Measurements from ENCODE around the gene RWDD3.

The RWDD3 gene

DNA sequence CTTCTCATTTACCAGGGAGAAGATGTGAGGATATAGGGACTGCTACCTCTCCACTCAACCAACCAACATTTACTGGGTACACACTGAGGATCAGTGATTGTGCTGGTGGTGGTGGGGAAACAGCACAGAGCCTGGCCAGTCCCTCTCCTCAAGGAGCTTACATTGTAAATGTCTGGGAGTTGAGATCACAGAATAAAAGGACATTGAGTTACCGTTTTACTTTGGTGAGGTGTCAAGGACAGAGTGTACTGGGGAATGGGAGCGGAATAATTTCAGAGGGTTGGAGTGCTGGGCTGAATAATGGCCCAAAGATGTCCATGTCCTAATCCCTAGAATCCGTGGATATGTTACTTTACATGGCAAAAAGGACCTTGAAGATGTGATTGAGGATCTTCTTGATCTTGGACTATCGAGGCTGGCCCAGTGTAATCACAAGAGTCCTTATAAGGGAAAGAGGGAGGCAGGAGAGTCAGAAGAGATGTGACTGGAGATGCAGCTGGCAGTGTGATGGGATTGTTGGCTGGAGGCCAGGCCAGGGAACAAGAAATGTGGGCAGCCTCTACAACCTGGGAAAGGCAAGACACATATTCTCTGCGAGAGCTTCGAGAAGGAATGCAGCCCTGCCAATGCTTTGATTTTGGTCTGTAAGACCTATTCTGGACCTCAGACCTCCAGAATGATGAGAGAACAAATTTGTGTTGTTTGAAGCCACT is 26.6 kb upstream of the RWDD3 start:
- DNase-seq (ENCODE audit: insufficient read length, low spot score) (no peak), FAIRE-seq (no peak)
- TF ChIP-seq POU2F2 (IDR thresholded peaks at IDR 0.05; ENCODE audit: low read depth, low read length) (no peak), POLR2A (IDR thresholded peaks at IDR 0.05; ENCODE audit: low read depth, low read length) (no peak), TAF1 (IDR thresholded peaks at IDR 0.05; ENCODE audit: low read depth, low read length) (no peak), POLR2AphosphoS5 (IDR thresholded peaks at IDR 0.05; ENCODE audit: low read depth, low read length) (no peak), PAX5 (IDR thresholded peaks at IDR 0.05; ENCODE audit: insufficient read depth, low read length, severe bottlenecking) (no peak), SPI1 (IDR thresholded peaks at IDR 0.05; ENCODE audit: low read depth, low read length) (no peak)

DNA sequence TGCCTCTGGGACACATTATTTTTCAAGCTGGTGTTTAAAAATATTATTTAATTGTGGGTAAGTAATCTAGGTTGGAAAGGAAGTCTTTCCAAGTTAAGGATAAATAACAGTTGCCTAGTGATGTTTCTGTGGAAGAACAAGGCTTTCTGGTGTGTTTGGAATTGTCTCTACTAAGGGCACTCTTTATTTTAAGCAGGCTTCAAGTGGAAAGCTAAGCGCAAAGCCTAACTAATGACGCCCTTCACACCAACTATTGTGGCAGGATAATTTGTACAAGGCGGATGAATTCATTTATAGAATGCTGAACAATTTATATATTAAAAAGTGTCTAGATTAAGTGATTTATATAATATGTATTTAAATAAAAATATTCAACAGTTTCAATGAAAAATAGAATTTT is 25.1 kb upstream of the RWDD3 start:
- DNase-seq (ENCODE audit: insufficient read length, low spot score): no peak
- no peak for FAIRE-seq
- TF ChIP-seq POU2F2 (IDR thresholded peaks at IDR 0.05; ENCODE audit: low read depth, low read length): no peak
- TF ChIP-seq TAF1 (IDR thresholded peaks at IDR 0.05; ENCODE audit: low read depth, low read length): no peak
- TF ChIP-seq POLR2AphosphoS5 (IDR thresholded peaks at IDR 0.05; ENCODE audit: low read depth, low read length): no peak
- TF ChIP-seq POLR2A (IDR thresholded peaks at IDR 0.05; ENCODE audit: low read depth, low read length): no peak
- TF ChIP-seq SPI1 (IDR thresholded peaks at IDR 0.05; ENCODE audit: low read depth, low read length): no peak
- TF ChIP-seq PAX5 (IDR thresholded peaks at IDR 0.05; ENCODE audit: insufficient read depth, low read length, severe bottlenecking): no peak

DNA sequence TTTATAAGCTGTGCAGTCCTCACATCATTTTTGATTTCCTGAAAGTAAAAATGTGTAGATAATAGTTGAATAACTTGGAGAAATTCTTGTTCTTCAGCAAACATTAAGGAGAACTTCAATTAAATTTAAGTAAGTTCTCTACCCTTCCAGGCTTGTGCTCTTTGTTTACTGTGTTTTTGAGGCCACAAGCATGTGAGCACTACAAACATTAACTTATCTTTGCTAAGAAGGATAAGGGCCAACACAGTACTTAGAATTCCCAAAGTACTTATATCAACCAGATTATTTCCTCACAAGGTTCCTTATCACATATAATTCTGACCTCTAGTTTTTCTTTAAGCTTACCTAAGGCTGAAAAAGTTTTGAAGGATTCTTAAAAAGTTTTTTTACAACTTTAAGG is 24.7 kb upstream of the RWDD3 start:
- no peak for FAIRE-seq
- TF ChIP-seq SPI1 (IDR thresholded peaks at IDR 0.05; ENCODE audit: low read depth, low read length) (no peak), TAF1 (IDR thresholded peaks at IDR 0.05; ENCODE audit: low read depth, low read length) (no peak), POLR2A (IDR thresholded peaks at IDR 0.05; ENCODE audit: low read depth, low read length) (no peak), PAX5 (IDR thresholded peaks at IDR 0.05; ENCODE audit: insufficient read depth, low read length, severe bottlenecking) (no peak)
- no peak for DNase-seq (ENCODE audit: insufficient read length, low spot score)

DNA sequence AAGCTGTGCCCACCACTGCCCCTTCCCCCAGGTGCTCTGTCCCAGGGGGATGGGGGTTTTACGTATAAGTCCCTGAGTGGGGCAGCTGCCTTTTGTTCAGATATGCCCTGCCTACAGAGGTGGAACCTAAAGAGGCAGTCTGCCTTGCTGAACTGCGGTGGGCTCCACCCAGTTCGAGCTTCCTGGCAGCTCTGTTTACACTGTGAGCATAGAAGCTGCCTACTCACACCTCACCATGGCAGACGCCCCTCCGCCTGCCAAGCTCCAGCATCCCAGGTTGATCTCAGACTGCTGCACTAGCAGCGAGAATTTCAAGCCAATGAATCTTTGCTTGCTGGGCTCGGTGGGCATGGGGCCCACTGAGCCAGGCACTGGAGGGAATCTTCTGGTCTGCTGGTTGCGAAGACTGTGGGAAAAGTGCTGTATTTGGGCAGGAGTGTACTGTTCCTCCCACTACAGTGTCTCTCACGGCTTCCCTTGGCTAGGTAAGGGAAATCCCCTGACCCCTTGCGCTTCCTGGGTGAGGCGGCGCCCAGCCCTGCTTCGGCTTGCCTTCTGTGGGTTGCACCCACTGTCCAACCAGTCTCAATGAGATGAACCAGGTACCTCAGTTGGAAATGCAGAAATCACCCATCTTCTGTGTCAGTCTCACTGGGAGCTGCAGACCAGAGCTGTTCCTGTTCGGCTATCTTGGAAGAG is 17.6 kb upstream of the RWDD3 start:
- DNase-seq (ENCODE audit: insufficient read length, low spot score) (no peak), FAIRE-seq (no peak)
- TF ChIP-seq POLR2AphosphoS5 (IDR thresholded peaks at IDR 0.05; ENCODE audit: low read depth, low read length) (no peak), SPI1 (IDR thresholded peaks at IDR 0.05; ENCODE audit: low read depth, low read length) (no peak), POLR2A (IDR thresholded peaks at IDR 0.05; ENCODE audit: low read depth, low read length) (no peak), TAF1 (IDR thresholded peaks at IDR 0.05; ENCODE audit: low read depth, low read length) (no peak), PAX5 (IDR thresholded peaks at IDR 0.05; ENCODE audit: insufficient read depth, low read length, severe bottlenecking) (no peak)

DNA sequence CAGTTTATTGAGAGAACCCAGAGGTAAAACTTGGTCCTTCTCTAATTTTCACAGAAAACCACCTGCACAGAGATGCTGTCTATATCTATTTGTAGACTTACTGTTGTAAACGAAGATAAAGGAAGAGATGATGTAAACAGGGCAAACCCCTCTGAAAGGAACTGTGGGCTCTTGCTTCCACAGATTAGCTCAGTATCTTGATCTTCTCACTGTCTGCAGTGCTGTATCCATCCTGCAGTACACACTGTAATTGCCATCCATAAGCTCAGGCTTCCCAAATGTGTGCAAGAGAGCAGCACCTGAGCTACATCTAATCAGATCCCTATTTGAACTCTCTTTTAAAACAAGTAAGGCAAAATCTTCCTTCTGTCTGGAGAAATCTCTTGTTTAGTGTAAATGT is 16.6 kb upstream of the RWDD3 start:
- DNase-seq (ENCODE audit: insufficient read length, low spot score) (no peak), FAIRE-seq (no peak)
- no peak for TF ChIP-seq POU2F2 (IDR thresholded peaks at IDR 0.05; ENCODE audit: low read depth, low read length)

DNA sequence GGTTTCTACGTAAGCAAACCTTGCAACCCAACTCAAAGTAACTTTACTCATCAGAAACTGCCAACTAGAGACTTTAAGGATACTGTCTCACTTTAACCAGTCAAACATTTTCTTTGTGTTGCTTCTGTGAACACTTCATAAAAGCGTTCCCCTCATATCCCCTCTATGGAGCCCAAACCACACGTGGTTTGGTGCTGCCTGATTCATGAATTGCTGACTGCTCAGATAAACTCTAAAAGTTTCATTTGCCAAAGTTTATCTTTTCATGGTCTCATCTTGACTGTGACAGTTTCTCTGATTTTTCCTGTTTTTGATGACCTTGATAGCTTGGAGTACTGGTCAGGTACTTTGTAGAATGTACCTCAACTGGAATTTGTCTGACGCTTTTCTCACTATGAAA is 14.6 kb upstream of the RWDD3 start:
- no peak for TF ChIP-seq SPI1 (IDR thresholded peaks at IDR 0.05; ENCODE audit: low read depth, low read length)
- no peak for TF ChIP-seq POLR2AphosphoS5 (IDR thresholded peaks at IDR 0.05; ENCODE audit: low read depth, low read length)
- no peak for TF ChIP-seq PAX5 (IDR thresholded peaks at IDR 0.05; ENCODE audit: insufficient read depth, low read length, severe bottlenecking)
- TF ChIP-seq POU2F2 (IDR thresholded peaks at IDR 0.05; ENCODE audit: low read depth, low read length): no peak
- no peak for TF ChIP-seq POLR2A (IDR thresholded peaks at IDR 0.05; ENCODE audit: low read depth, low read length)
- no peak for TF ChIP-seq TAF1 (IDR thresholded peaks at IDR 0.05; ENCODE audit: low read depth, low read length)
- DNase-seq (ENCODE audit: insufficient read length, low spot score) (no peak), FAIRE-seq (no peak)

DNA sequence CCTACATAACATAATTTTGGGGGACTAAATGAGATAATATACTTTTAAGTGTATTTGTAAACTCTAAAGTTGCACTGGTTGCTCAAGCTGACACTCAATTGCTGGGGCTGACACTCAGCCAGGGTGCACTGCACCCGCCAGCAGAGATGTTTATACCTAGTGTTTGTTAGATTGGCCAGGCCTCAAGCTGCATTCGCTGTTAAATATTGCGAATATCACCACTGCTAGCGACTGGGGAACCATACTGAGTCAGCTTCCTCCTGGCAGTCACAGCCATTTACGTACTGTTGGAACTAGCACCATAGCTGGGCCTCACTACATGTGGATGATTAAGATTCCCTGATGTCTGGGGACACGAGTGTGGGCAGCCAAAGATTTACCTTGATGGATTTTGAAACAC is 12.7 kb upstream of the RWDD3 start:
- DNase-seq (ENCODE audit: insufficient read length, low spot score): no peak
- no peak for TF ChIP-seq SPI1 (IDR thresholded peaks at IDR 0.05; ENCODE audit: low read depth, low read length)
- no peak for TF ChIP-seq POLR2A (IDR thresholded peaks at IDR 0.05; ENCODE audit: low read depth, low read length)
- TF ChIP-seq TAF1 (IDR thresholded peaks at IDR 0.05; ENCODE audit: low read depth, low read length): no peak
- no peak for TF ChIP-seq PAX5 (IDR thresholded peaks at IDR 0.05; ENCODE audit: insufficient read depth, low read length, severe bottlenecking)
- TF ChIP-seq POLR2AphosphoS5 (IDR thresholded peaks at IDR 0.05; ENCODE audit: low read depth, low read length): no peak
- TF ChIP-seq POU2F2 (IDR thresholded peaks at IDR 0.05; ENCODE audit: low read depth, low read length): no peak
- FAIRE-seq: no peak

DNA sequence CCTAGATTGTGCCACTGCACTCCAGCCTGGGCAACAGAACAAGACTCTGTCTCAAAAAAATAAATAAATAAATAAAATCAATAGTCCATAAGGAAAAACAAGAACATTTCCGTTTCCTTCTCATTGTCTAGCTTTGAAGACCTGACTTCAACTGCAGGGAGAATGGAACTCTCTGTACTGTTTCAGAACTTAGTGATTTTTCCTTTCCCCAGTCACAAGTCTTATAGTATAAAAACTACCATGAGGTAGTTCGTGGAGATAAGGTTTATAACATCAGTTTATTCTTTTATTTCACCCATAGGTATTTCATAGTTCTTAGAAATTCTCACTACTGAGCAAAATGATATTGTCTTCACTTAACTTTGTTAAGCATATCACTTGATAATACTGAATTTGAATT is 11.4 kb upstream of the RWDD3 start:
- TF ChIP-seq PAX5 (IDR thresholded peaks at IDR 0.05; ENCODE audit: insufficient read depth, low read length, severe bottlenecking) (no peak), SPI1 (IDR thresholded peaks at IDR 0.05; ENCODE audit: low read depth, low read length) (no peak), POU2F2 (IDR thresholded peaks at IDR 0.05; ENCODE audit: low read depth, low read length) (no peak), POLR2A (IDR thresholded peaks at IDR 0.05; ENCODE audit: low read depth, low read length) (no peak), POLR2AphosphoS5 (IDR thresholded peaks at IDR 0.05; ENCODE audit: low read depth, low read length) (no peak)
- DNase-seq (ENCODE audit: insufficient read length, low spot score) (no peak), FAIRE-seq (no peak)

DNA sequence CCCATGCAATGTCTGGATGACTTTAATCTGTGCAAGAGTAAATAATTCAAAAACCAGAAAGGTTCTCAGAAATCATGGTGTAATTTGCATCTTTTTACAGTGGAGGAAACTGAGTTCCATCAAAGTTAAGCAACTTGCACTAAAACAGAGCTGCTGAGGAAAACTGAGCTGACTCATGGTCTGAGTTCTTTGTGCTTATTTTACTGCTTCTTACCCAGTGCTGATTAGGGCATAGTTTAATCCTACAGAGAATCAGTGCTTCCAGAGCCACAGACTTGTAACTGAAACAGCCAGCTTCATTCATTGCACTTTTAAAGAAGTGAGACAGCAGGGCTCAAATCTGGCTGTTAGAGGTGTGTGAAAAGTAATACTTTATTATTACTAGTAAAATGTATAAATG is 10.9 kb upstream of the RWDD3 start:
- TF ChIP-seq SPI1 (IDR thresholded peaks at IDR 0.05; ENCODE audit: low read depth, low read length) (no peak), POU2F2 (IDR thresholded peaks at IDR 0.05; ENCODE audit: low read depth, low read length) (no peak), POLR2AphosphoS5 (IDR thresholded peaks at IDR 0.05; ENCODE audit: low read depth, low read length) (no peak), TAF1 (IDR thresholded peaks at IDR 0.05; ENCODE audit: low read depth, low read length) (no peak), PAX5 (IDR thresholded peaks at IDR 0.05; ENCODE audit: insufficient read depth, low read length, severe bottlenecking) (no peak), POLR2A (IDR thresholded peaks at IDR 0.05; ENCODE audit: low read depth, low read length) (no peak)
- FAIRE-seq (no peak), DNase-seq (ENCODE audit: insufficient read length, low spot score) (no peak)

Measured in GM12891 (cell line).